ENCODE data around the gene ZCCHC24. TPM values are rescaled to one million over a fixed set of nuclear protein-coding genes. Genes with fewer than 3 reads are reported as not detected.

The ZCCHC24 gene
- total and polyA plus RNA-seq, 2 donors (not counting 3 experiments of a cell fraction or from before 2014, with no cell fraction given): 5.2 to 8.4 TPM

DNA sequence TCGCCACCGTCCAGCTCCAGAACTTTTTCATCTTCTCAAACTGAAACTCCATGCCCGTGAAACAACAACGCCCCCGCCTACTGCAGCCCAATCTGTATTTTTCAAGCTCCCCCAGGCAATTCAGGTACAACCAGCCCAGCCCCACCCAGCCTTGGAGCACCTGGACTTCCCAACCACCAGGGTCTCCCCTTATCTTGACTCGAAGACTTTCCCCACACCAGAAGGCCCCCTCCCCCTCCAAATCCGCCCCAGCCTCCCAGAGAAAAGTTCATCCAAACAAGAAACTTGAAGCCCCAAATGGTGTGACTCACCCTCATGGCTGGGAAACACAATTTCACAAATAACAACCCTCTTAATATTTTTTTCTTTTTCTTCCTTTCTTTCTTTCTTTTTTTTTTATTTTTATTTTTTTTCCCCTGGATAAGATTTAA lies 10.6 kb downstream of the ZCCHC24 start:
- POLR2A ChIA-PET: no interaction called here
- DNase-seq (ENCODE audit: low read depth, low spot score) (peak; percentile 65), FAIRE-seq (no peak)
- dilution Hi-C loops (cut with MboI; ENCODE audit: extremely low pct_ligation_motif_present, low sequenced_read_pairs) (no loop called here), intact Hi-C loops (cut with micrococcal nuclease) (no loop called here)
- Histone ChIP-seq H3K4me1 (ENCODE audit: control insufficient read depth, extremely low read depth, insufficient read depth, low read length) (peaks cover 3% of the 10 kb centered on the region), H3K4me3 (replicated peaks in 1 of 3; ENCODE audit: insufficient read depth in 1 of 3, low read depth in 1 of 3, low read length in 3 of 3) (no peak overlapping the region), H3K27me3 (ENCODE audit: control insufficient read depth in 2 of 2, insufficient read depth in 2 of 2, low read length in 2 of 2) (no peaks in the 10 kb centered on the region), H3K79me2 (ENCODE audit: control insufficient read depth, insufficient read depth, low read length) (no peaks in the 10 kb centered on the region), H3K9ac (replicated peaks; ENCODE audit: extremely low read depth, insufficient read depth, low read length) (no peak overlapping the region), H3K9me3 (replicated peaks; ENCODE audit: control insufficient read depth, insufficient read depth, low read length) (no peaks in the 10 kb centered on the region), H3K9me1 (replicated peaks; ENCODE audit: control insufficient read depth, extremely low read depth, insufficient read depth, low read length) (no peaks in the 10 kb centered on the region), H3K4me2 (ENCODE audit: insufficient read depth, low read length) (no peak overlapping the region), H2AFZ (ENCODE audit: low read depth, low read length) (peak overlapping the region; percentile 38), H3K27ac (ENCODE audit: insufficient read depth, low read depth, low read length) (no peak overlapping the region), H4K20me1 (replicated peaks; ENCODE audit: control insufficient read depth, extremely low read depth, insufficient read depth, low read length) (no peaks in the 10 kb centered on the region), H3K36me3 (ENCODE audit: control insufficient read depth in 2 of 2, extremely low read depth in 1 of 2, insufficient read depth in 2 of 2, low read length in 2 of 2) (no peaks in the 10 kb centered on the region)
- CTCF ChIA-PET: interaction anchor here (0.8 to 0.9 kb wide), 3 partner anchors 19 to 33 kb away, joined by 3 to 4 read pairs (median 3); no protein-coding TSS in a partner anchor
- no TSS peak for BruUV-seq (replicated peaks)
- TF ChIP-seq FOS (IDR thresholded peaks at IDR 0.05; ENCODE audit: borderline replicate concordance, insufficient read depth, low read length): peak; percentile 31
- no peak for TF ChIP-seq POLR2A (IDR thresholded peaks at IDR 0.05; ENCODE audit: low read depth, low read length)
- TF ChIP-seq EZH2 (IDR thresholded peaks at IDR 0.05; ENCODE audit: borderline replicate concordance, low read depth, low read length, severe bottlenecking): no peak
- TF ChIP-seq, protein P1, sequence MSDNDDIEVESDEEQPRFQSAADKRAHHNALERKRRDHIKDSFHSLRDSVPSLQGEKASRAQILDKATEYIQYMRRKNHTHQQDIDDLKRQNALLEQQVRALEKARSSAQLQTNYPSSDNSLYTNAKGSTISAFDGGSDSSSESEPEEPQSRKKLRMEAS (IDR thresholded peaks at IDR 0.05; ENCODE audit: insufficient read depth, insufficient read length): no peak
- TF ChIP-seq JUN (IDR thresholded peaks at IDR 0.05; ENCODE audit: borderline replicate concordance, insufficient read depth, insufficient read length, low read depth): no peak

DNA sequence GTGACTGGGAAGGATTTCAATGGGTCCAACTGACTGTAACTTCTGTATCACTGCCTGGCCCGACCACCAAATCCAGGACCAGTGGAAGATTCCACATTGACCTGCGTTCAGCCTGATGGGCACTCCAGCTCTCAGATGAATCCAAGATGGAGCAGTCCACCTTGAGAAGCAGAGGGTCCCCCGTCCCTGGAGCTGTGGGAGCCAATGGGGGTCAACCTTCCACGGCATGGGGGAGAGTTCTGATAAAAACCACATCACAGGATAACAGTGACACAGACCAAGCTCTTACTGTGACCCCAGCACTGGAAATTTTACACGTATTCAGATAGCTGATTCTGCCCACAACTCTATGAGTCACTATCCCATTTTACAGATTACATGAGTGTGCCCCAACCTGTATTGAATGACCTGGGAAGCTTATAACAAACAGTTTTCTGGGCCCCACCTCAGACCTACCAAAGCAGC lies 11.2 kb downstream of the ZCCHC24 start:
- POLR2A ChIA-PET: no interaction called here
- H3K79me2 ChIP-seq (ENCODE audit: control insufficient read depth, insufficient read depth, low read length): no peaks in the 10 kb centered on the region
- no peak overlapping the region for H3K9ac ChIP-seq (replicated peaks; ENCODE audit: extremely low read depth, insufficient read depth, low read length)

More for the DNA sequence above, 11.2 kb downstream of the ZCCHC24 start:
- H2AFZ ChIP-seq (ENCODE audit: low read depth, low read length): no peak overlapping the region
- CTCF ChIA-PET: interaction anchor here (0.8 to 1.5 kb wide), 4 partner anchors 12 to 33 kb away, joined by 3 to 4 read pairs (median 3); no protein-coding TSS in a partner anchor
- H3K27me3 ChIP-seq (ENCODE audit: control insufficient read depth in 2 of 2, insufficient read depth in 2 of 2, low read length in 2 of 2): no peaks in the 10 kb centered on the region
- TF ChIP-seq GATA2 (IDR thresholded peaks at IDR 0.05; ENCODE audit: insufficient read depth, insufficient read length, low read depth, low read length): no peak
- TF ChIP-seq JUN (IDR thresholded peaks at IDR 0.05; ENCODE audit: borderline replicate concordance, insufficient read depth, insufficient read length, low read depth): no peak
- TF ChIP-seq POLR2A (IDR thresholded peaks at IDR 0.05; ENCODE audit: low read depth, low read length): no peak
- no peak for TF ChIP-seq MYC (IDR thresholded peaks at IDR 0.05; ENCODE audit: low read depth, low read length)
- no peak for TF ChIP-seq POLR2AphosphoS5 (IDR thresholded peaks at IDR 0.05; ENCODE audit: insufficient read depth, low read depth, low read length)
- no peak for TF ChIP-seq FOS (IDR thresholded peaks at IDR 0.05; ENCODE audit: borderline replicate concordance, insufficient read depth, low read length)
- TF ChIP-seq EZH2 (IDR thresholded peaks at IDR 0.05; ENCODE audit: borderline replicate concordance, low read depth, low read length, severe bottlenecking): no peak
- TF ChIP-seq, protein P1 (IDR thresholded peaks at IDR 0.05; ENCODE audit: insufficient read depth, insufficient read length): no peak
- TF ChIP-seq, protein P2, sequence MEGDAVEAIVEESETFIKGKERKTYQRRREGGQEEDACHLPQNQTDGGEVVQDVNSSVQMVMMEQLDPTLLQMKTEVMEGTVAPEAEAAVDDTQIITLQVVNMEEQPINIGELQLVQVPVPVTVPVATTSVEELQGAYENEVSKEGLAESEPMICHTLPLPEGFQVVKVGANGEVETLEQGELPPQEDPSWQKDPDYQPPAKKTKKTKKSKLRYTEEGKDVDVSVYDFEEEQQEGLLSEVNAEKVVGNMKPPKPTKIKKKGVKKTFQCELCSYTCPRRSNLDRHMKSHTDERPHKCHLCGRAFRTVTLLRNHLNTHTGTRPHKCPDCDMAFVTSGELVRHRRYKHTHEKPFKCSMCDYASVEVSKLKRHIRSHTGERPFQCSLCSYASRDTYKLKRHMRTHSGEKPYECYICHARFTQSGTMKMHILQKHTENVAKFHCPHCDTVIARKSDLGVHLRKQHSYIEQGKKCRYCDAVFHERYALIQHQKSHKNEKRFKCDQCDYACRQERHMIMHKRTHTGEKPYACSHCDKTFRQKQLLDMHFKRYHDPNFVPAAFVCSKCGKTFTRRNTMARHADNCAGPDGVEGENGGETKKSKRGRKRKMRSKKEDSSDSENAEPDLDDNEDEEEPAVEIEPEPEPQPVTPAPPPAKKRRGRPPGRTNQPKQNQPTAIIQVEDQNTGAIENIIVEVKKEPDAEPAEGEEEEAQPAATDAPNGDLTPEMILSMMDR (IDR thresholded peaks at IDR 0.05; ENCODE audit: extremely low read depth in 1 of 2, insufficient read depth in 1 of 2, low read depth in 1 of 2, low read length in 2 of 2): no peak
- no TSS peak for BruUV-seq (replicated peaks)
- no peaks in the 10 kb centered on the region for H4K20me1 ChIP-seq (replicated peaks; ENCODE audit: control insufficient read depth, extremely low read depth, insufficient read depth, low read length)
- dilution Hi-C loops (cut with MboI; ENCODE audit: extremely low pct_ligation_motif_present, low sequenced_read_pairs): no loop called here
- no peak overlapping the region for H3K4me3 ChIP-seq (replicated peaks in 1 of 3; ENCODE audit: insufficient read depth in 1 of 3, low read depth in 1 of 3, low read length in 3 of 3)
- FAIRE-seq (no peak), DNase-seq (ENCODE audit: low read depth, low spot score) (no peak)
- intact Hi-C loops (cut with micrococcal nuclease): no loop called here
- H3K9me3 ChIP-seq (replicated peaks; ENCODE audit: control insufficient read depth, insufficient read depth, low read length): no peaks in the 10 kb centered on the region
- no peaks in the 10 kb centered on the region for H3K9me1 ChIP-seq (replicated peaks; ENCODE audit: control insufficient read depth, extremely low read depth, insufficient read depth, low read length)
- no peak overlapping the region for H3K27ac ChIP-seq (ENCODE audit: insufficient read depth, low read depth, low read length)
- no peak overlapping the region for H3K4me2 ChIP-seq (ENCODE audit: insufficient read depth, low read length)
- peaks cover 3% of the 10 kb centered on the region for H3K4me1 ChIP-seq (ENCODE audit: control insufficient read depth, extremely low read depth, insufficient read depth, low read length)
- H3K36me3 ChIP-seq (ENCODE audit: control insufficient read depth in 2 of 2, extremely low read depth in 1 of 2, insufficient read depth in 2 of 2, low read length in 2 of 2): no peaks in the 10 kb centered on the region

Measured in endothelial cell of umbilical vein (primary cell).